SIG-M5 treated with dmso at 0.1 percent for 504 hours (cell line): ENCODE results near the gene SPEM3.

Source experiments
- DNase-seq: peaks from one replicate; lab custom pipeline; 2025; ENCODE audit not compliant: unreplicated experiment; lab: John Stamatoyannopoulos, UW

SPEM3 gene

DNA sequence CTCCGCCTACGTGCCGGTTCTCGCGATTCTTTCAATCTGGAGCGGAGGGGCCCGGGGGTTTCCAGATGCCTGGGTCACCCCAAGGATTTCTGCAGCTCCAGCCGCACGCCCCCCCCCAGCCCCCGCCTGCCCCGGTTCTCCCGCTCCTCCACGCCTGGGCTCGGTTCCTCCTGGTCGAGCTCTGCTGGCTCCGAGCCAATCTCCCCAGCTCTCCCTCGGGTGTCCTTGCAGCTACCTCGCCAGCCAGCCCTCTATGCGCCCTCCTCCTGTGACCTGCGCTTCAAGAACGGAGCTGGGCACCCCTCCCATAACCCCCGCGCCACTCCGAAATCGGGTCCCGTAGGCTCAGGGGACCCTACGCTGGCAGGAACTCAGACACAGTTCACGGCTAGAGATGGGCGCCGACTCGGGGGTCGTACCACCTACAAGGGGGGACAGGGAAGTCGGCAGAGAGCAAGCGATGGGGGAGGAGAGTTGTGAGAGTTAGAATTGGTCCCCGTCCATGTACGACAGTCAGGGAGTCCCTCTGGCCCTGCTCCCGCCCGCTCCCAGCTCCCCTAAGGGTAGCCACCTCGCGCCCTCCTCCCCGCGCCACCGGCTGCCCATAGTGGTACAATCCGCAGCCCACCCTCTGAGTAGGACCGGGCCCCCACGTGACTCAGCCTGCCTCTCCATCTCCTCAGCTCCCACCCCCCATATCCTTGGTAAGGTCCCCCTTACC, 11.6 kb downstream of the SPEM3 start:
- DNase-seq = peak; percentile 36

DNA sequence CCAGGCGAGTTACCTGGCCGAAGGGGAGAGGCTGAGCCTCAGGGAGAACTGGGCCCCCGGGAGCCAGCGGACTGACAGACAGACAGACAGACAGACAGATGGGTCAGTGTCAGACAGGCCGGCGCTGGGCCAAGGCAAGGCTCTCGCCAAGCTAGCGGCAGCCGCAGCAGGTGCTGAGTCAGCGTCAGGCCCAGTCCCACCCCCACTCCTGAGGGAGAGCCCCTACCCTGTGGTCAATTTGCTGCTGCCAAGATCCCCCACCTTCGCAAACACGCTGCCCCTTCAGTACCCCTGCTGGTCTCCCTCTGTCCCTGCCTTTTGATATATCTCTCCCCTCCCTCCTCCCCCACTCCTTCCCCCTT, 12.2 kb downstream of the SPEM3 start:
- no peak for DNase-seq

DNA sequence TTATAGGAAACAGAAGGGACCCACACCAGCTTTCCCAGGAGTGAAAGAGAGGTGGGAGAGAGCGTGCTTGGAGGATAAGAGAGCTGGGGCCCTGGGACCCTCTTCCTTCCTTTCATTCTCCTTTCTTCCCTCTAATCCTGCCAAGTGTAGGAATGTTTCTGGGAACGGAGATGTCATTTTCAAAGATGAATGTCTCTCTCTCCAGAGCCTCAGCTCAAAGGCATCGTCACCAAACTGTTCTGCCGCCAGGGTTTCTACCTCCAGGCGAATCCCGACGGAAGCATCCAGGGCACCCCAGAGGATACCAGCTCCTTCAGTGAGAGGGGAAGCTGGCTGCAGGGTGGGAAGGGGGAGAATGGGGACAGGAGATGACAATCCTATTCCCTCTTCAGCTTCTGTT, 12.6 kb downstream of the SPEM3 start:
- DNase-seq = no peak

DNA sequence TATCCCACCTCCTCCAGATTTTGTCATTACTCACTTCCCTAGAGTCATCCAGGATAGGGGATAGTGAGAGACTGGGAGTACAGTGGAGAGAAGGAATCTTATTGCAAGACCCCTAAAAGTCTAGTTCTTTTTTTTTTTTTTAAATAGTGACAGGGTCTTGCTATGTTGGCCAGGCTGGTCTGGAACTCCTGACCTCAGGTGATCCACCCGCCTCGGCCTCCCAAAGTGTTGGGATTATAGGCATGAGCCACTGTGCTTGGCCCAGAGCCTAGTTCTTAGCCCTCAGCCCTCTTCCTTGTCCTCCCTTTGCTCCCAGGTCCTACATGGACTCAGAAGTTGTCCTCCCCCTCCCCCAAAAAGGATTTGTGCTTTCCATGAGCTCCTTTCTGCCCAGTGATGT, 13.5 kb downstream of the SPEM3 start:
- DNase-seq = no peak

DNA sequence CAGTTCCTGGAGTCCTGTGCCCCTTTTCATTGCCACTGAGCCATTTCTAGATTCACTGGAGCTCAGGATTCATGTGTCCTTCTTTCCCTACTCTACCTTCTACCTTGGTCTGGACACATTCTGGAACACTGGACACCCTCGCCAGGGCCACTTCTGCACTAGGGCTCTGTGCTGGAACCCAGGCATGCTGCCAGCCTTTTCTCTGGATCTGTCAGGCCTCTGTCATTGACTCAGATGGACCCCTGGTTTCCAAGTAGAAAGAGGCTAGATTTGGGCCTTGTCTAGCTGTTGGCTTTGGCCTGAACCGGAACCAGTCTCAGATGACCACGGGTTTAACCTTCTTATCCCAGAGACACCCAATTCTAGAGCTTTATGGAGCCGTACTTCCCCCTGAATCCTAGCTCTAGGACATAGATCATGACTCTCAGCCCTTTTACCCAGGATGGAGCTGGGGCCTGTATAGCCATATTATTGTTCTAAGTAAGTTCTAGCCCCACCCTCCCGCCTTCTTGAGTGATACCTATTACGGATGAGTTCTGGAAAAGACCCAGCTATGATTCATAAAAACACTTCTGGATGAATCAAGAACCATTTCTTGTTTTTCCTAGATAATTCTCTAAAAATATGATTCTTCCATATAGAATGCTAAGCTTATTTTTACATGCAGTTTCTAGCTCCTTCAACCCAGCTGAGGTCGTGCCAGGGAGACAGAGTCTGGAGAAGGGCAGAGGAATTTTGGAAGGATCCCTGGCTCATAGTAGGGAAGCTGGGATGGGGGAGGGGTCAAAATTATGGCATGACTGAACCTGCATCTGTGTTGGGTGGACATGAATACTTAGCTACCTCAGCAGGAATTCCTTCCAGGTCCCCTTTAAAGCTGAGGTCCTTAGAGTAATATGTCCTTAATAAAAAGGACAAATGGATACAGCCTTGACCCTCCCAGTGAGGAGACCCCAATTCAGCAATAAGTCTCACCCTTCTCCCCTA, 15.1 kb downstream of the SPEM3 start:
- no peak for DNase-seq

DNA sequence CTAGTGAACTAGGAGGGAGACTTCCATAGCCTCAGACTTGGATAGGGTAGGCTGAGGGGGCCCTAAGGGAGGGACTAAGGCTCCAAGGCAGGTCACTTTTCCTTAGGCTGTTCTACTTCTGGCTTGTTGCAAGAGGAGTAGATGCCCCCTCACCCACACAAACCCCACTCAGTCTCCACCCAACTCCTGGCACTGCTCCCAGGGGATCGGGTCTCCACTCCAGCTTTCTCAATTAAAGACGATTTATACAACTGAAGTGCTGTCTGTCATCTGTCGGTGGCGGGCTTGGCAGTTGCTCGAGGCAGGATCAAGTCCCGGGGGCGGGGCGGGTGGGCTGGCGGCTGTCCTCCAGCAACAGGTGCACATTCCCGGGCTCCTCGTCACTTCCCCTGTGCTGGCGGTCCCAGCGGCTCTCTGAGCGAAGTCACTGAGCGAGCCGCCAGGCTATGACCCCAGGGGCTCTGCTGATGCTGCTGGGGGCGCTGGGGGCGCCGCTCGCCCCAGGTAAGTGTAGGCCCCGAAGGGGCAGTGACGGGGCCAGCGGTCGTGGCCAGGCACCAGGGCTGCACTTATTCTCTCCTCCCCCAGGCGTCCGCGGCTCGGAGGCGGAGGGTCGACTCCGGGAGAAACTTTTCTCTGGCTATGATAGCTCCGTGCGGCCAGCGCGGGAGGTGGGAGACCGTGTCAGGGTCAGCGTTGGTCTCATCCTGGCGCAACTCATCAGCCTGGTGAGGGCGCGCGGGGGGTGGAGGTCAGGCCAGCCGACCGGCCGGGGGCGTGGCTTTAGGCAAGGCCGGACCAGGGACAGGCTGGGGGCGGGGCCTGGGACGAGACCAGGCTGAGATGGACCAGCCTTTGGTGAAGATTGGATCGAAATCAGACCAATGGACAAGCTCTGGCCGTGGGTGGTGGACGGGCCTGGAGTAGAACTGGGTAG, 16.3 kb downstream of the SPEM3 start, which contains the start of gene CHRNB1:
CHRNB1 (plus strand) TSS at position 380 of the 937 bp plus-strand sequence; CDS start at position 447, 67 bp downstream.
- DNase-seq = no peak

DNA sequence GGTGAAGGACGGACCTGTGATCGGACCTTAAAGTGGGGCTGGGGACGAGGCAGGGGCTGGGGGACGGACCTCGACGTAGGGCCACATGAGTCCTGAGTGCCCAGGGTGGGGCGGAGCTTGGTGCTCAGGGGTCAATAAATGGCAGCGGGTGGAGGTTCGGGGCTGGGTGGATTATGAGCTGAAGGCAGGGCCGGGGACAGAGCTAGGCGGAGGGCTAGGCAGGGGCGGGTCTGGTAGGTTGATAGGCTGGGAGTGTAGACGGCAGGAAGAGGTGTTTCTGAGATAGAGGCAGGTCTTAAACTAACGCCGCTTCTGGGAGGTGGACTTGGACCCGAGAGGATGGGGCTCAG, 16.9 kb downstream of the SPEM3 start:
- no peak for DNase-seq

DNA sequence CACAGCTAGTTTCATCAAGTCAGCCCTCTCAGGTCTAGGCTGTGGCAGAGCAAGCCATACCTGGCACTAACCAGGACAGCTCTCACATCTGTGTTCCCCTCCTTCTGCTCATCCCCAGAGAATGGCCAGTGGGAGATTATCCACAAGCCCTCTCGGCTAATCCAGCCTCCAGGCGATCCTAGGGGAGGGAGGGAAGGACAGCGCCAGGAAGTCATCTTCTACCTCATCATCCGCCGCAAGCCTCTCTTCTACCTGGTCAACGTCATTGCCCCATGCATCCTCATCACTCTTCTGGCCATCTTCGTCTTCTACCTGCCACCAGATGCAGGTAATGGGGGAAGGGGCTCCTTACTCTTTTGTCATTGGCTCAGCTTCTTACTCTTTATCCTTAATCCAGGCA, 19.8 kb downstream of the SPEM3 start:
- DNase-seq = no peak

DNA sequence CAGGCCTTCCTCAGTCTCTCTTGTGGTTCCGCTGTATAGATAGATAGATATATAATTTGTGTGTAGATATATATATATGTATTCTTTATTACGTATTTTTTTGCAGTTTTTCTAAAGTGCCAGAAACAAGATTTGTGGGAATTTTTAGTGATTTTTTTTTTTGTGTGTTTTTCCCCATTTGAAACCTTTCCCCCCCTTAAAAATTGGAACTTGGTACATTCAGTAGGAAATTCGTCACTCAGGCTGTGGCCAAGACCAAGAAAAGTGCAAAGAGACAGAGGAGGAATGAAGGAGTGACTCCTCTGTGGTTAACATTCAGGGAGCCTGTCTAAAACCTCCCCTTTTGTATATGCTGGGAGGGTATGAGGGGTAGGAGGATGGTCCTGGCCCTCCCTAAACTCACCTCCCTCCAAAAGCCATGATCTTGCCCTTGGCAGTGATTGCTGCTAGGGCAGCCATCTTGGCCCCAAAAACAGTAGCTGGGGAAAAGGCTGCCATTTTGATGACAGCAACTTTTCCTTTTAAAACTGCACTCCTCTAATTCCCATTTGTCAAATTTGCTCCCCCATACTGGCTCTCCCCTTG, 31.4 kb downstream of the SPEM3 start:
- DNase-seq = no peak

DNA sequence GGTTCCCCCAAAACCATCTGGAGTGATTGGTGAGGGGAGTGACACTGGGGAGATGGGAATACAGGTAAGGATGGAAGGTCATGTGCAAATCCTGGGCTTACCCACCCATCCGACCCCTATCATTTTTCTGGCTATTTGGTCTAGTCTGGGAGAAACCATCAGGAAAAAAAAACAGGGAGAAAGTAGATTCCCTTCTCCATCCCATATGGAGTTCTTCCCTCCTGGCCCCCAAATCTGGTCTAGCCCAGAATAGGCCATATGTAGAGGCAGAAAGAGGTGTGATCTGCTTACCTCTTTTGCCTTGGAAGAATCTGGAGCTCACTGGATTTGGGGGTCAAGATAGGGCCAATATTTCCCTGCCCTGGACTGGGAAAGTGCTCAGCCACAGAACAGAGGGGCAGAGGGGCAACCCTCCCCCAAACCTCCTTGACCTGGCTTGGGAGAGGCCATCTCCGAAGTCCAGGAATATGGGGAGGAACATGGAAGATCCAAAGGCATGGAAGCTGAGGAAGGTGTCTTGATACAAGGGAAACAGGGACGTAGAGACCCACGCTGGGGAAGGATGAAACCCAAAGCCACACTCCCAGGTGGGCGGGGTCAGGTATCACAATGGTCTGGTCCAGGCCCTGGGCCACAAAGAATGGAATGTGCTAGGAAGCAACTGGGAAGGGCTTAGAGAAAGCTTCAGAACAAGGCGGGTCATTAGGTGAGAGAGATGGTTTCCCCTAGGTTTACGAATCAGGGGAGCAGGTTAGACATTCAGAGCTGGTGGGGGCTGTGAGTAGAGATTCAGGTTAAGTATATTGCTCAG, 32.4 kb downstream of the SPEM3 start:
- DNase-seq = no peak

DNA sequence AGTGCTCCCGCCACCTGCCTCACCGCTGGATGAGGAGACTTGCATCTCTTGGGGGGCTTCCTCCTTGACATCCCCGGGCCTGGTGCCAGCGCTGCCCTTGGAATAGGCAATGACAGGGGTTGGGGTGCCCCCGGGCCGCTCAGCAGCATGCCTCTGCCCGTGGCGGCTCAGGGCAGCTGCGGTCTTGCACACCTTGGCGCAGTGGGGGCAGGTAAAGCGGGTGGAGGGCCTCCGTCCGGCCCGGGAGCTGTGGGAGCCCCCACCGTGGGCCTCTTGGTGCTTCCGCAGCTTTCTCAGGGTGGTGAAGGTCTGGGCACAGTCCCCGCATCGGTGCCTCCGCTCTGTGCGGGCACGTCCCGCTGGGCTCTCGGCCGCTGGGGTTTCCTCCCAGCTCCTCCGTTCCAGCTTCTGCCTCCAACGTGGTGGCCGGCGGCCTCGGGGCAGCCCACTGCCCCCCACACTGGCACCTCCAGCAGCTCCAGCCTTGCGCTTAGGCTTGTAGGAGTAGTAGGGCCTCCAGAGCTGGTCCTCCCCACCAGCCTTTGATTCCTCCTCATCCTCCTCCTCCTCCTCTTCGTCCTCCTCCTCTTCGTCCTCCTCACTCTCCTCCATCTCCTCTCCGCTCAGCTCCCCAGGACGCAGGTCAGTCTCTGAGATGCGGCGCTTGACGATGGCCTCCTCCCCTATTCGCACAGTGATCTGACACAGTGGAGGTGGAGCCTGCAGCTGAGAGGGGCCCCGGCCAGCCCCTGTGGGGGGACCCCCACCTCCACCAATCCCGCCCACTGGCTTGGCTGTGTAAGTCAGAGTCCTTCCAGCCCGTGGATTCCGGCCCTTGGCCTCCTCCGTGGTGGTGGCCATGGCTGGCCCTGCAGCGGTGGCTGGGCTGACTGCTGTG, 34.1 kb downstream of the SPEM3 start:
- no peak for DNase-seq

DNA sequence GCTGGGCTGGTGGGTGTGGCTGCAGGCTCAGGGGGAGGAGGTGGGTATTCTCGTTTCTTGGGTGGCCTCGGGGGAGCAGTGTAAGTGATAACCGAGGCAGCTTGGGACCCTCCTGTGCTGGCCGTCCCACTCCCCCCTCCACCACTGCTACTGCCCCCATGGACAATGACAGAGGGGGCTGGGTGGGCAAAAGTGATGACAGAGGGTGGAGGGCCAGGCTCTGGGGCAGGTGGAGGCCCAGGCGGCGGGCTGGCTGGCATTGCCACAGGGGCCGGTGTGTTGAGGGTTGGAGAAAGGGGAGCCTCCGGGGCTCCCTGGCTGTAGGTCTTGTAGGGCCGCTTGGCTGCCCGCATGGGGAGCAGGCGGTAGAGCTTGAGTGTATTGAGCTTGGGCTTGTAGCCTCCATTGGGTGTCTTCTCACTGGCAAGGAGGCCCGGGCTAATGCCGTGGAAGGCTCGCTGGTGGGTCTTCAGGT, 34.8 kb downstream of the SPEM3 start:
- DNase-seq = no peak

DNA sequence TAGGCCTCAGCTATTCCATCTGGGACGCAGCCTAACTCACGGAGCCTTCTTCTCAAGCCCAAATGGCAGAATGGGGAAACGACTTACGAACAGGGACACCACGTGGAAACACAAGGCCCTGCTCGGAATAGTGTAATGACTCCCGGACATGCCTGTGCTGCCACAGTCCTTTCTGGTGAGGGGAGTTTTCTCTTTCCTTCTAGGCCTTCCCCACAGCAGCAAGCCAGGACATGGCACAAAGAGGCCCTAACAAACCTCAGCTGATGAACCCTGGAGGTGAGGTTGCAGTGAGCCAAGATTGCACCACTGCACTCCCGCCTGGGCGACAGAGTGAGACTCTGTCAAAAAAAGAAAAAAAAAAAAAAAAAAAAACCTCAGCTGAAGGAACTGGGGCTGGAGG, 35.4 kb downstream of the SPEM3 start:
- no peak for DNase-seq

DNA sequence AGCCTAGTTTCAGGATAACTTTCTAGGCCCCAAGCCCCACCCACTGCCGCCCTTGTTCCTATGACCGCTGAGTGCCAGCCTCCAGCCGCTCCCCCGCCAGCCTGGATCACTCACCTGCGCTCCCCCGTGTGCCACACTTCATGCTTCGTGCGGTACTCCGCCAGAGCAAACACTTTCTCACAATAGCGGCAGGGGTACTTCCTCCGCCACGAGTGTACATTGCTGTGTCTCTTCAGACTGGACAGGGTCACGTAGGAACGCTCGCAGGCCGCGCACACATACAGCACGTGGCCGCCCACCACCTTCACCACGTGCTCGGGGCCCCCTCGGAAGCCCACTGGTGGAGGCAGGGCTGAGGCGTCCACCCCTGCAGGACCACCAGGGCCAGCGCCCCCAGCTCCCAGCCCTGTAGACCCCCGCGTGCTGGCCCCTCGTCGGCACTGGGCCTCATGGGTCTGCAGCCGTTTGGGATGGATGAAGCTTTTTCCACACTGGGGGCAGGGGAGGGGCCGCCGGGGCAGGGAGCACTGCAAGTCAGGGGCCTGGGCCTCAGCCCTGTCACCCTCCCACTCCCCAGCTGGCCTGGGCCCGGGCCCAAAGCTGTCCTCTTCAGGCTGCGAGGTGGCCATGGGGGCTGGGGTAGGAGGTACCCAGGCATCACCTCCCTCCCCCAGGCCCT, 37.1 kb downstream of the SPEM3 start:
- DNase-seq = no peak

DNA sequence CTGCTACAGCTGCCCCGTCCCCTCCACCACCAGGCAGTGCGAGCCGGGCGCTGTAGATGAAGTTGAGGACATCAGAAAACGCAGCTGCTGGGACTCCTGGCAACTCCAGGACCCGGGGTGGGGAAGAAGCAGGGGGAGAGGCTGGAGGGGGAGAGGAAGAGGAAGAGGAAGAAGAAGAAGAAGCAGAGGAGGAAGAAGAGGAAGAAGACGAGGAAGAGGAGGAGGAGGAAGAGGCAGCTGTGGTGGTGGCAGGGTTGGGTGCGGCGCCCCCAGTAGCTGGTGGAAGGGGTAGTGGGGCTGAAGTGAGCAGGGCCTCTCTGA, 37.6 kb downstream of the SPEM3 start:
- DNase-seq = no peak

DNA sequence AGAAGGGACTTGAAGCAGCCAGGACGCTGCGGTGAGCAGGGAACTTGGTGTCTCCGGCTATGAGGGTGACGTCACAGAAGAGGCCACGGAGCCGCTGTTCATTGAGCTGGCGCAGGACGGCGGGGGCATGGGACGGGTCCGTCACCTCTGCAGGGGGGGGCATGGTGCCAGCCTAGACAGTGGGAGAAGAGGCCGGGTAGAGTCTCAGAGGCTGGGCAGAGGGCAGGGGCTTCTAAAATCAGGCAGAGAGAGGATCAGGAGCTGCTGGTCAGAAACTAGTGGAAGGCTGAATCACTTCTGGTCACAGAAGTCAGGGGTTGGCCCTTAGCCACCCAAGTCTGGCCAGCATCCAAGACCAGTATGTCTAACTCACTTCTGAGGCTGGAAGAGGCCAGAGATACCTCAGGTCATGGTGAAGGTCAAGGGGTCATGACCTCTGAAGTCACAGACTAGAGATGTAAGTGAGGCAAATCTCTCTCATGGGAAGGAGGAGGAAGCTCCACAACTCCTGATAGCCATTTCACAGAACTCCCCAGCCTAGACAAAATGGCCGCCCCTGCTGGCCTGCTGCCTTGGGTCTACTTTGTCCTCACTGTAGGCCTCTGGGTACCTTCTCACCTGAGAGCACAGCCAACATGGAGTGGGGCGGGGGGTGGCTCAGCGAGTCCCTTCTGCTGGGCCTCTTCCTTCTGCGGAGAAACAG, 38.1 kb downstream of the SPEM3 start:
- DNase-seq = no peak

DNA sequence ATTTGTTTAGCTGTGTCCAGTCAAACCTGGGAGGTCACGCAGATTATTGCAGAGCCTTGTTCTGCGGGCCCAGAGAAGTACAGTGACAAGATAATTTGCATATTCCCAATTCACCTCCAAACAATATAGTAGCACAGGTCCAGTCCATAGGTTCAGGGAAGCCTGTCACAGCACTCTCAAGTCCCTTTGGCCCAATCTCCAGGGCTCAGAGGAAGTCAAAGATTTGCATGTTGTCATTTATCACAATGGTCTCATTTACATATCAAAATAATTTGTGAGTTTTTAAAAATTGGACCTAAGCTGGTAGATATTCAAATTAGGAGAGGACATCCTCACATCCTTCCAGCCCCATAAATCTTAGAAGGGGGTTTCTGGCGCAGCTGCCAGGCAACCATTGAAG, 38.8 kb downstream of the SPEM3 start:
- no peak for DNase-seq

DNA sequence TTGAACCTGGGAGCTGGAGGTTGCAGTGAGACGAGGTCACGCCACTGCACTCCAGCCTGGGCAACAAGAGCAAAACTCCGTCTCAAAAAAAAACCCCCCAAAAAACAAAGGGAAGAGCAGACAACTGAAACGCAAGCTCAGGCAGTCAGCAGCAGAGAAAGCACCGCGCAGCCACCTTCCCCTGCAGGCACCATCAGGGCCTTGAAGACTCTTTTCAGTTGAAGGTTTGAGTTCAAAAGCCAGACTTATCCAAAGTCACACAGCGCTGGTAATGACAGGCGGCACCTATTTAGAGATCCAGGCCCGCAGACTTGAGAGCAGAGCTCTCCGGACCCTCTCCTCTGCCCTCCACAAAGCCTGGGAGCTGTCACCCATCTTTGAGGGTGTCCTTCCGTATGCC, 39.6 kb downstream of the SPEM3 start:
- DNase-seq = no peak
